Kidney epithelial cell (primary cell): ENCODE results near the gene MRPL49. TPM values are rescaled to one million over a fixed set of nuclear protein-coding genes. Genes with fewer than 3 reads are reported as not detected.

Experiments
- DNase-seq: peaks from one replicate; pipeline ENCODE4 v3.0.0-alpha.2; 2010; ENCODE audit warnings: low read depth
- H3K27me3 ChIP-seq: 2 replicates; pipeline ENCODE4 v1.6.0; 2011; ENCODE audit warnings: low read length; ENCODE audit not compliant: control insufficient read depth, insufficient read depth
- H3K36me3 ChIP-seq: 2 replicates; pipeline ENCODE4 v1.5.1; 2011; ENCODE audit warnings: low read length; ENCODE audit not compliant: control insufficient read depth, insufficient read depth
- H3K4me3 ChIP-seq: 2 replicates; pipeline ENCODE4 v1.5.1; 2011; ENCODE audit warnings: low read depth, mild to moderate bottlenecking, control low read depth, low read length
- CTCF ChIP-seq: IDR thresholded peaks from 2 replicates; pipeline ENCODE4 v1.5.1; 2011; ENCODE audit warnings: mild to moderate bottlenecking, moderate library complexity, low read length, control low read depth, inconsistent platforms; ENCODE audit not compliant: insufficient read depth, poor library complexity, severe bottlenecking
- total RNA-seq: library from RNA; depleted of rRNA; stranded (reverse); fragments of >200 nt; gene quantifications from 2 replicates; pipeline ENCODE4 v1.2.3, GENCODE V29; 2015

The MRPL49 gene
- total RNA-seq, 1 donor from 2014 or later, result 67.6 TPM

GRCh38 chr11:65156256-65156655, 34.1 kb downstream of the MRPL49 start:
- H3K4me3 ChIP-seq, result no peak overlapping the region
- no peak for DNase-seq
- TF ChIP-seq CTCF, result no peak
- H3K36me3 ChIP-seq, result no peaks in the 10 kb centered on the region
- no peaks in the 10 kb centered on the region for H3K27me3 ChIP-seq

- TF ChIP-seq CTCF, result no peak
- DNase-seq, result no peak
- H3K27me3 ChIP-seq, result no peaks in the 10 kb centered on the region
- H3K4me3 ChIP-seq, result no peak overlapping the region
- no peaks in the 10 kb centered on the region for H3K36me3 ChIP-seq
These were observed 34.8 kb downstream of the MRPL49 start for GRCh38 chr11:65156926-65157325.

- Histone ChIP-seq H3K36me3 (no peaks in the 10 kb centered on the region), H3K27me3 (no peaks in the 10 kb centered on the region), H3K4me3 (no peak overlapping the region)
- no peak for DNase-seq
- TF ChIP-seq CTCF, result no peak
These were observed 35.2 kb downstream of the MRPL49 start for GRCh38 chr11:65157336-65157735.

- no peak for TF ChIP-seq CTCF
- no peak for DNase-seq
- Histone ChIP-seq H3K36me3 (no peaks in the 10 kb centered on the region), H3K4me3 (no peak overlapping the region), H3K27me3 (no peaks in the 10 kb centered on the region)
These were observed 36.9 kb downstream of the MRPL49 start for GRCh38 chr11:65159012-65159411.

GRCh38 chr11:65160643-65161042, 38.5 kb downstream of the MRPL49 start:
- no peak for TF ChIP-seq CTCF
- DNase-seq, result no peak
- Histone ChIP-seq H3K36me3 (no peaks in the 10 kb centered on the region), H3K27me3 (no peaks in the 10 kb centered on the region), H3K4me3 (no peak overlapping the region)

- Histone ChIP-seq H3K36me3 (no peaks in the 10 kb centered on the region), H3K27me3 (no peaks in the 10 kb centered on the region), H3K4me3 (no peak overlapping the region)
- no peak for TF ChIP-seq CTCF
- DNase-seq, result no peak
These were observed 41.6 kb downstream of the MRPL49 start for GRCh38 chr11:65163684-65164083.
